GM13977 (cell line): ENCODE results near the gene EXOC3L4.

Experiments used
- DNase-seq: peaks from one replicate; pipeline ENCODE4 v3.0.0; 2012; ENCODE audit warnings: low spot score
- in situ Hi-C: fragments of 300-500 bp; cut with MboI; formaldehyde crosslinking; loops from one replicate; pipeline ENCODE4 v1.12.0; 2022; ENCODE audit warnings: low sequenced_read_pairs, low pct_unique_long_range_greater_than_20kb, mixed read lengths, inconsistent platforms; ENCODE audit not compliant: unreplicated experiment
- TF ChIP-seq, protein P1 (sequence below): IDR thresholded peaks from 2 replicates; pipeline ENCODE4 v1.5.1; 2012; ENCODE audit warnings: mild to moderate bottlenecking, control low read depth; ENCODE audit not compliant: insufficient read depth; ENCODE audit errors: extremely low read depth, missing control alignments

The EXOC3L4 gene

DNA sequence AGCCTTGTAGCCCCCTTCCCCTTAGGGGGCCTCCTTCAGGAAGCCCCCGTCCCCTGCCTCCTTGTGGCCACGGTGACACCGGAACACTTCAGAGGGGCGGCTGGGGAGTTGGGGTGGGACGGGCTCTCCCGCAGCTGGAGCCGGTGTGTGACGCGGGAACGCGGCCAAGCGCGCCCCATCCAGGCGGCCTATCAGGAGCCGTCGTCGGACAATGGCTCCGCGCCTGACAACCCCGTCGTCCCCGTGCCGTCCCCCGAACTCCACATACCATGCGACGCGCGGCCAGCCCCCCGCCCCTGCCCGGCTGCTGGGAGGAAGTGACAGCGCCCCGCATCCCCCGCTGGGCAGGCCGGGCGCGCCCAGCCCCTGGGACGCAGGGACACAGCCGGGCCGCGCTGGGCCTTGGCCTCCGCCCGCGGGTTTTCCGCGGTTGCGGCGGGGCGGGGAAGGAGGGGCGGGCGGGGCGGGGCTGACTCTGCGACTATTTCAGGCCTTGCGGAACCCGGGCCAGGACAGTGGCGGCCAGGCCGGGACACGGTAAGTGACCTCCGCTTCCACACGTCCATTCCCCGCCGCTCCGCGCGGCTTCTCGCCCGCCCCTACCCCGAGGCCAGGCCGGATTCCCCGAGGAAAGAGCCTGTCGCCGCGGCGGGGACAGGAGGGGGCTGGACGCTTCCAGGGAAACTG lies 28.6 kb downstream of the EXOC3L4 start, which contains the start of gene TNFAIP2:
TNFAIP2 (plus strand) TSS at position 515 of the 687 bp plus-strand sequence. CDS start 2,997 bp downstream, outside the sequence.
- in situ Hi-C loops: no loop called here
- DNase-seq: peak; percentile 73
- TF ChIP-seq, protein P1, sequence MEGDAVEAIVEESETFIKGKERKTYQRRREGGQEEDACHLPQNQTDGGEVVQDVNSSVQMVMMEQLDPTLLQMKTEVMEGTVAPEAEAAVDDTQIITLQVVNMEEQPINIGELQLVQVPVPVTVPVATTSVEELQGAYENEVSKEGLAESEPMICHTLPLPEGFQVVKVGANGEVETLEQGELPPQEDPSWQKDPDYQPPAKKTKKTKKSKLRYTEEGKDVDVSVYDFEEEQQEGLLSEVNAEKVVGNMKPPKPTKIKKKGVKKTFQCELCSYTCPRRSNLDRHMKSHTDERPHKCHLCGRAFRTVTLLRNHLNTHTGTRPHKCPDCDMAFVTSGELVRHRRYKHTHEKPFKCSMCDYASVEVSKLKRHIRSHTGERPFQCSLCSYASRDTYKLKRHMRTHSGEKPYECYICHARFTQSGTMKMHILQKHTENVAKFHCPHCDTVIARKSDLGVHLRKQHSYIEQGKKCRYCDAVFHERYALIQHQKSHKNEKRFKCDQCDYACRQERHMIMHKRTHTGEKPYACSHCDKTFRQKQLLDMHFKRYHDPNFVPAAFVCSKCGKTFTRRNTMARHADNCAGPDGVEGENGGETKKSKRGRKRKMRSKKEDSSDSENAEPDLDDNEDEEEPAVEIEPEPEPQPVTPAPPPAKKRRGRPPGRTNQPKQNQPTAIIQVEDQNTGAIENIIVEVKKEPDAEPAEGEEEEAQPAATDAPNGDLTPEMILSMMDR: no peak

DNA sequence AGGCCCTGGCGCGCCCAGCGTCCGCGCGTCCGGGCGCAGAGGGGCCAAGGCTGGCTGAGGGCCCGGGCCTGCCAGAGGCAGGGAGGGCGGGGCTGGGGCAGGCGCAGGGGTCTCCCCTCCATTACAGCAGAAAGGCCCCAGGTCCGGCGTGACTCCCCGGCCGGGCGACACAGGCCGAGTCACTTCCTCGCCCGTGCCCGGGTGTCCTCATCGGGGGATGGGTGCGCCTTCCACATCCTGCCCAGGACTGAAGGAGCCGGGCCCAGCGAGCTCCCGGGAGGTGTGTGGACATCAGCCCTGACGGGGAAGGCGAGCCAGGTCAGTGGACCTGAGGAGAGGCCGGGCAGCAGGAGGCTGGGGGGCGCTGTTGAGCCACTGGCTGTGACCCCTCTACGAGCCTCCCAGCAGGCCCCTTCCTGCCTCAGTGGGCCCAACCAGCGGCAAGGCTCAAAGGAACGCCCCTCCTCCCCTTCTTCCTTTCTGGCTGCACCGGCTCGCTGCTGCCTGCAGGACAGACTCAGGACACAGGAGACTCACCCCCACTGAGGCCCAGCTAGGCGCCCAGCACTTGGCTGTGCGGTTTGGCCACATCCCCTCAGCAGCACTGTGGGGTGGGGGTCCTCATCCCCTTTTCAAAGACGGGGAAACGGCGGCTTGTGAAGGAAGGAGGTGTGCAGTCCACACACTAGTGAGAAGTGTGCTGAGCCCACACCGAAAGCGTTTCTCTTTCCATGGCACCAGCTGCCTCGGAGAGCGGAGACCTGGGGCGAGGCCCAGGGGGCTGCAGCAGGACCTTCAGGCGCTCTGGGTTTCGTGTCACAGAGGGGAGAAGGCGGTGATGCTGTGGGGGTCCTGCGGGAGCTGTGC lies 29.3 kb downstream of the EXOC3L4 start:
- TF ChIP-seq, protein P1: peak; percentile 49
- no peak for DNase-seq
- in situ Hi-C loops: no loop called here

DNA sequence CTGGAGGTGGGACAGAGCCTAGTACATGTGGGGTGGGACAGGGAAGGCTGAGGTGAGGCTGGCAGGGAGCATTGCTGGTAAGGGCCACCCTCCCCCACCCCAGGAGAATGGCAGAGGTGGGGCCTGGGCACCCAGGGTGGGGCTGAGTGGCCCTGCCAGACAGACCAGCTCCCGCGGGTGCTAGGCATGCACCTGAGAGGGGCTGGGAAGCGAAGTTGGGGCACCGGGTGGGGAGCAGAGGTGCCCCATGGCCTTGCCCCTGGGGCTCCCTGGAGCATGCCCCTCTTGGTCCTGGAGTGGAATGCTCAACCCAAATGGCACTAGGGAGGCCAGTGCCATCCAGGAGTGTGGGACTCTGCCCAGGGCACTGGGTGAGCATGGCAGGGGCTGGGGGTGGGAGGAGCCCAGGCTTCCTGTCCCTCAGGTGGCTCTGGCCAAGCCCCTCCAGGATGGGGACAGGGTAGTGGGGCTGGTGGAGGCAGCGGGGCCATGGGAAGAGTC lies 30.0 kb downstream of the EXOC3L4 start:
- TF ChIP-seq, protein P1: no peak
- in situ Hi-C loops: no loop called here

DNA sequence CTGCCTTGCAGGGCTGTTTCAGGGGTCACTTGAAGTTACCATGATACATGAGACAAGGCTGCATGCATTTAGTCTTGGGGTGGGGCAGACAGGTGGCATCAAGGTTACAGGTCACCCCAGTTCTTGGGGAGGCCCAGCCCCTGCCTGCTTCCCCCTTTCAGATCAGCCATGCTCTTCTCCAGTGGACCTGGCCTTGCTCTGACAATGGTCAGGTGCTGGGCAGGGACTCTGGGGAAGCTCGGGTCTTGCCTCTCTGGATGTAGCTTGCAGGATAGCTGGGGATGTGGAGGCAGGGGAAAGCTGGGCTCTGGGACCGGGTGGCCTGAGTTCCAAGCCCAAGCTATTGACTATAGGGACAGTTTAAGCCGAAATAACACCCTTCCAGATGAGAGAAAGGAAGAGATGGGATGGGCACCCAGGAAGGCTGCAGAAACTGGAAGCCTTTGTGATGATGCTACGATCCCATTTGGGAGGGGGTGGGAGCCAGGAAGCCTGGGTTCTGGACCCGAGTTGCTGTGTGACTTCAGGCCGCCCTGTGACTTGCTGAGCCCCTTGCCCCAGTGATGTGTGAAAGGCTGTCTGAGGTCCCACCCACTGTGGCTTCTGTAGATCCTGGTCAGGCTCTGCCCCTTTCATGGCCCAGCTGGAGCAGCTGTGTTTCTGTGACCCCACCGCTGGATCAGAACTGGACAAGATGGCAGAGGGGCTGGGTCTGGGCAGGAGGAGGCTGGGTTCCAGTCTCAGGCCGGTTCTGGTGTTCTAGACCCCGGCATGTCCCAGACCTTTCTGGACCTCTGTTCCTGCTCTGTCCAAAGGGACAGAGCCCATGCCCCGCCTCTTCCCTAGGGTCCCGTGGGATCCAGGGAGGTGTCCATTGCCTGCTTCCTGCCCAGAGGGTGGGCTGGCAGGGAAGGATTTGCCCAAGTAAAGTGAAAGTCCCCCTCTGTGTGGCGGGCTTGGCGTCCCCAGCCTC lies 30.9 kb downstream of the EXOC3L4 start:
- TF ChIP-seq, protein P1: no peak
- in situ Hi-C loops: no loop called here
- DNase-seq: no peak

More for the DNA sequence above, 30.0 kb downstream of the EXOC3L4 start:
- DNase-seq: no peak

DNA sequence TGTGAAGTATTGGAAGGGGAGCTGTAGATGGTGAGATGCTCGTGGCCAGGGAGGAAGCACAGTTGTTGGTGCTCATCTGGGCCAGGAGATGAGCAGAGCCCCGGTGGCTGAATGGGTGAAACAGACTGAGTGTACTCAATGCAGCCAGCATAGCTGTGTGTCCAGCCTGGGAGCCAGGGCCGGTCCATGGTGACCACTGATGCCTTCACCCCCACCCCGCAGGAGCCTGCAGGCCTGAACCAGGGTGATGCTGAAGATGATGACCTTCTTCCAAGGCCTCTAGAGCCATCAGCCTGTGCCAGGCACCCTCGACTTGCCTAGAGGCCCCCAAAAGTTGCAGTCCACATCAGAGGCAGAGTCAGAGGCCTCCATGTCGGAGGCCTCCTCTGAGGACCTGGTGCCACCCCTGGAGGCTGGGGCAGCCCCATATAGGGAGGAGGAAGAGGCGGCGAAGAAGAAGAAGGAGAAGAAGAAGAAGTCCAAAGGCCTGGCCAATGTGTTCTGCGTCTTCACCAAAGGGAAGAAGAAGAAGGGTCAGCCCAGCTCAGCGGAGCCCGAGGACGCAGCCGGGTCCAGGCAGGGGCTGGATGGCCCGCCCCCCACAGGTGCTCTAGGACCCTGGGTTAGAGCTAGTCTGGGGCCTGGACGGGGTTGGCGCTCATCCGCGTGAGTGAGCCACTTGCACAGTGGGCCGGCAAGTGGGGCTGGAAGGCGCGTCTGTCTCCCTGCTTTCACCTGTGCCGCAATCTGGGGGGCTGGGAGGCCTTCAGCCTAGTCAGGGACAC lies 31.8 kb downstream of the EXOC3L4 start:
- no peak for DNase-seq
- TF ChIP-seq, protein P1: no peak
- in situ Hi-C loops: no loop called here
